SK-N-SH (cell line): ENCODE results near the gene PECR. TPM values are rescaled to one million over a fixed set of nuclear protein-coding genes. Genes with fewer than 3 reads are reported as not detected.

Experiments
- CTCF ChIA-PET: fragments of 300-600, 350-600 bp; formaldehyde crosslinking; extraction: SDS; loops from one replicate; lab custom pipeline; 2021; lab: Yijun Ruan, JAX
- POLR2A ChIA-PET: fragments of 350-600 bp; sonication (Branson Sonifier 250); formaldehyde crosslinking; extraction: SDS; loops from one replicate; lab custom pipeline; 2020; ENCODE audit warnings: antibody characterized with exemption, inconsistent platforms; lab: Yijun Ruan, JAX
- DNase-seq: peaks from one replicate; pipeline ENCODE4 v3.0.0; 2012
- H2AFZ ChIP-seq: fragments of 200-600 bp; sonication (generic); 2 replicates; pipeline ENCODE4 v1.8.1; 2016; ENCODE audit warnings: antibody characterized with exemption, mild to moderate bottlenecking, low read depth
- H3F3A ChIP-seq: fragments of 200-600 bp; sonication (generic); replicated peaks from 2 replicates; pipeline ENCODE3; 2016; ENCODE audit warnings: antibody characterized with exemption, mild to moderate bottlenecking; ENCODE audit not compliant: insufficient read depth
- H3K27ac ChIP-seq, 2 experiments: fragments of 200-500 bp in 1 of 2; fragments of 200-600 bp in 1 of 2; sonication (Bioruptor generic) in 1 of 2; sonication (generic), shearing (Covaris generic) in 1 of 2; 2 replicates each; pipeline versions ENCODE4 v1.5.1 to v1.6.1; 2014 to 2016; ENCODE audit warnings: low read depth in 2 of 2, inconsistent platforms in 1 of 2, low read length in 1 of 2, mild to moderate bottlenecking in 1 of 2, mixed read lengths in 1 of 2
- H3K27me3 ChIP-seq: fragments of 200-600 bp; sonication (generic), shearing (Covaris generic); 2 replicates; pipeline ENCODE4 v1.6.1; 2016; ENCODE audit warnings: mixed run types; ENCODE audit not compliant: insufficient read depth
- H3K36me3 ChIP-seq, 2 experiments: fragments of 200-500 bp in 1 of 2; fragments of 200-600 bp in 1 of 2; sonication (Bioruptor generic) in 1 of 2; sonication (generic) in 1 of 2; replicated peaks in 1 of 2; 2 replicates each; pipeline versions ENCODE3 to v1.5.1; 2014 to 2016; ENCODE audit warnings: low read length in 1 of 2, mild to moderate bottlenecking in 1 of 2; ENCODE audit not compliant: insufficient read depth in 2 of 2, control insufficient read depth in 1 of 2
- H3K4me1 ChIP-seq, 2 experiments: fragments of 200-500 bp in 1 of 2; fragments of 200-600 bp in 1 of 2; sonication (Bioruptor generic) in 1 of 2; sonication (generic), shearing (Covaris generic) in 1 of 2; 2 replicates each; pipeline versions ENCODE4 v1.5.1 to v1.6.1; 2014 to 2016; ENCODE audit warnings: low read depth in 1 of 2, low read length in 1 of 2, mixed run types in 1 of 2; ENCODE audit not compliant: insufficient read depth in 2 of 2, control insufficient read depth in 1 of 2
- H3K4me2 ChIP-seq: fragments of 200-600 bp; sonication (generic), shearing (Covaris generic); 2 replicates; pipeline ENCODE4 v1.6.1; 2017; ENCODE audit warnings: mixed run types
- H3K4me3 ChIP-seq, 2 experiments: fragments of 200-500 bp in 1 of 2; fragments of 200-600 bp in 1 of 2; sonication (Bioruptor generic) in 1 of 2; sonication (generic), shearing (Covaris generic) in 1 of 2; 2 replicates each; pipeline versions ENCODE4 v1.5.1 to v1.8.1; 2014 to 2016; ENCODE audit warnings: low read depth in 2 of 2, inconsistent platforms in 1 of 2, low read length in 1 of 2, mild to moderate bottlenecking in 1 of 2, mixed read lengths in 1 of 2, moderate library complexity in 1 of 2
- H3K79me2 ChIP-seq: fragments of 200-600 bp; sonication (generic); 2 replicates; pipeline ENCODE4 v1.8.1; 2017; ENCODE audit warnings: mild to moderate bottlenecking; ENCODE audit not compliant: insufficient read depth
- H3K9ac ChIP-seq: fragments of 200-600 bp; sonication (generic); 2 replicates; pipeline ENCODE4 v1.6.1; 2017; ENCODE audit warnings: mixed run types
- H3K9me2 ChIP-seq: fragments of 200-600 bp; sonication (generic); 2 replicates; pipeline ENCODE4 v1.6.1; 2017; ENCODE audit warnings: mixed run types
- H3K9me3 ChIP-seq: fragments of 200-600 bp; sonication (generic); 2 replicates; pipeline ENCODE4 v1.6.1; 2017; ENCODE audit warnings: mixed run types, mild to moderate bottlenecking, moderate library complexity
- H4K20me1 ChIP-seq: fragments of 200-600 bp; sonication (generic); 2 replicates; pipeline ENCODE4 v1.6.1; 2017; ENCODE audit warnings: mild to moderate bottlenecking, mixed run types; ENCODE audit not compliant: insufficient read depth
- ELF1 ChIP-seq: IDR thresholded peaks from 2 replicates; pipeline ENCODE4 v1.4.0; 2012
- EP300 ChIP-seq, 2 experiments: IDR thresholded peaks; 2 replicates each; pipeline versions ENCODE4 v1.4.0 to v1.6.1; 2012; ENCODE audit warnings: borderline replicate concordance in 1 of 2, low read depth in 1 of 2, low read length in 1 of 2
- EZH2phosphoT487 ChIP-seq: fragments of 200-600 bp; sonication (generic); IDR thresholded peaks from 2 replicates; pipeline ENCODE4 v1.6.1; 2017; ENCODE audit warnings: low read depth, mixed run types, mild to moderate bottlenecking, antibody characterized with exemption, moderate library complexity, borderline replicate concordance
- FOSL2 ChIP-seq: IDR thresholded peaks from 2 replicates; pipeline ENCODE4 v1.4.0; 2012; ENCODE audit warnings: low read depth, mild to moderate bottlenecking, moderate library complexity, borderline replicate concordance
- FOXJ3 ChIP-seq: sonication (generic); formaldehyde crosslinking; IDR thresholded peaks from 2 replicates; pipeline ENCODE4 v1.5.1; 2020; ENCODE audit warnings: mild to moderate bottlenecking, missing genetic modification reagents
- FOXM1 ChIP-seq: IDR thresholded peaks from 2 replicates; pipeline ENCODE4 v1.4.0; 2012; ENCODE audit warnings: low read depth, mild to moderate bottlenecking
- GATA2 ChIP-seq: sonication (generic); formaldehyde crosslinking; IDR thresholded peaks from 2 replicates; pipeline ENCODE4 v1.5.0; 2020; ENCODE audit warnings: mild to moderate bottlenecking, missing genetic modification reagents
- JUND ChIP-seq: IDR thresholded peaks from 2 replicates; pipeline ENCODE4 v1.4.0; 2012
- MXI1 ChIP-seq: IDR thresholded peaks from 2 replicates; pipeline ENCODE4 v1.6.1; 2012; ENCODE audit warnings: mild to moderate bottlenecking, low read depth, low read length, improper control_type of control experiment
- NRF1 ChIP-seq: IDR thresholded peaks from 2 replicates; pipeline ENCODE4 v1.6.1; 2012; ENCODE audit warnings: low read depth, mild to moderate bottlenecking, low read length
- RAD21 ChIP-seq: IDR thresholded peaks from 2 replicates; pipeline ENCODE4 v1.6.1; 2012; ENCODE audit warnings: mild to moderate bottlenecking, low read length
- REST ChIP-seq: IDR thresholded peaks from 2 replicates; pipeline ENCODE4 v1.6.1; 2012; ENCODE audit warnings: mild to moderate bottlenecking, low read depth, low read length, moderate library complexity
- RFX5 ChIP-seq: IDR thresholded peaks from 2 replicates; pipeline ENCODE4 v1.6.1; 2012; ENCODE audit warnings: mild to moderate bottlenecking, improper control_type of control experiment, low read length
- SIN3A ChIP-seq: IDR thresholded peaks from 2 replicates; pipeline ENCODE4 v1.6.1; 2012; ENCODE audit warnings: low read depth, mild to moderate bottlenecking, low read length, moderate library complexity, borderline replicate concordance
- SMC3 ChIP-seq: IDR thresholded peaks from 2 replicates; pipeline ENCODE4 v1.6.1; 2012; ENCODE audit warnings: low read depth, low read length, improper control_type of control experiment
- TCF12 ChIP-seq: IDR thresholded peaks from 2 replicates; pipeline ENCODE4 v1.4.0; 2012
- TEAD4 ChIP-seq: IDR thresholded peaks from 2 replicates; pipeline ENCODE4 v1.4.0; 2012; ENCODE audit warnings: mild to moderate bottlenecking, borderline replicate concordance; ENCODE audit not compliant: insufficient read depth
- USF1 ChIP-seq: IDR thresholded peaks from 2 replicates; pipeline ENCODE4 v1.4.0; 2012; ENCODE audit warnings: low read depth, borderline replicate concordance
- USF2 ChIP-seq: fragments of 150-350 bp; IDR thresholded peaks from 2 replicates; pipeline ENCODE4 v1.6.1; 2017; ENCODE audit warnings: antibody characterized with exemption, low read length, low read depth, borderline replicate concordance
- WGBS: methylation state at CpG from one replicate; pipeline ENCODE4 v1.1.6; 2017; ENCODE audit warnings: low lambda C conversion rate; 5-methylcytosine and 5-hydroxymethylcytosine counted together
- polyA plus RNA-seq, 3 experiments: library from polyadenylated mRNA; depleted of rRNA; stranded (reverse); fragments of >200 nt; gene quantifications; 2 replicates each; pipeline ENCODE4 v1.2.3, GENCODE V29; 2012
- TF ChIP-seq, protein P1 (sequence below): IDR thresholded peaks from 2 replicates; pipeline ENCODE4; 2012

Gene PECR
- polyA plus RNA-seq, 1 of the 3 experiments (the other 2 are of a cell fraction), result 18.6 TPM

- ChIA-PET CTCF (interaction anchor here (0.6 to 3.1 kb wide), 4 partner anchors 9 to 471 kb away, joined by 3 to 23 read pairs (median 3); no protein-coding TSS in a partner anchor), POLR2A (no interaction called here)
- WGBS, result 93% methylated on average over 5 of the region's 5 CpGs
- H3K4me3 ChIP-seq, result no peak overlapping the region
- H3K27me3 ChIP-seq, result no peaks in the 10 kb centered on the region
- no peaks in the 10 kb centered on the region for H3F3A ChIP-seq
- no peaks in the 10 kb centered on the region for H3K4me1 ChIP-seq
- TF ChIP-seq USF2 (no peak), SIN3A (no peak), USF1 (no peak), RAD21 (no peak), FOSL2 (no peak), EZH2phosphoT487 (no peak), FOXJ3 (CRISPR knock-in tag) (no peak), GATA2 (no peak), TEAD4 (no peak), REST (no peak)
- H4K20me1 ChIP-seq, result no peaks in the 10 kb centered on the region
- no peak overlapping the region for H3K27ac ChIP-seq
- no peaks in the 10 kb centered on the region for H3K79me2 ChIP-seq
- no peak overlapping the region for H3K4me2 ChIP-seq
- peaks cover 11 to 12% of the 10 kb centered on the region in 2 experiments for H3K36me3 ChIP-seq
- H3K9me2 ChIP-seq, result no peaks in the 10 kb centered on the region
- H3K9me3 ChIP-seq, result no peaks in the 10 kb centered on the region
- DNase-seq, result no peak
- H3K9ac ChIP-seq, result no peak overlapping the region
- no peak overlapping the region for H2AFZ ChIP-seq
These were observed 37.7 kb downstream of the PECR start for GRCh38 chr2:216043949-216044348.

GRCh38 chr2:216041438-216041837 is 40.2 kb downstream of the PECR start:
- H2AFZ ChIP-seq, result no peak overlapping the region
- WGBS, result 96% methylated on average over 2 of the region's 2 CpGs
- H3K9me2 ChIP-seq, result no peaks in the 10 kb centered on the region
- peaks cover 0 to 2% of the 10 kb centered on the region in 2 experiments; a peak in 1 of 4 replicates for H3K4me1 ChIP-seq
- no peak overlapping the region for H3K4me2 ChIP-seq
- no peaks in the 10 kb centered on the region for H3F3A ChIP-seq
- H3K4me3 ChIP-seq, result no peak overlapping the region
- no peaks in the 10 kb centered on the region for H3K79me2 ChIP-seq
- no peak overlapping the region for H3K9ac ChIP-seq
- no peaks in the 10 kb centered on the region for H4K20me1 ChIP-seq
- ChIA-PET POLR2A (no interaction called here), CTCF (interaction anchor here (1.2 to 2.7 kb wide), 5 partner anchors 8 to 69 kb away, joined by 3 to 8 read pairs (median 3); no protein-coding TSS in a partner anchor)
- H3K27me3 ChIP-seq, result no peaks in the 10 kb centered on the region
- no peak for DNase-seq
- no peak overlapping the region for H3K27ac ChIP-seq
- H3K9me3 ChIP-seq, result no peaks in the 10 kb centered on the region
- peaks cover 14 to 19% of the 10 kb centered on the region in 2 experiments for H3K36me3 ChIP-seq
- TF ChIP-seq TCF12, result no peak
- TF ChIP-seq, protein P1, sequence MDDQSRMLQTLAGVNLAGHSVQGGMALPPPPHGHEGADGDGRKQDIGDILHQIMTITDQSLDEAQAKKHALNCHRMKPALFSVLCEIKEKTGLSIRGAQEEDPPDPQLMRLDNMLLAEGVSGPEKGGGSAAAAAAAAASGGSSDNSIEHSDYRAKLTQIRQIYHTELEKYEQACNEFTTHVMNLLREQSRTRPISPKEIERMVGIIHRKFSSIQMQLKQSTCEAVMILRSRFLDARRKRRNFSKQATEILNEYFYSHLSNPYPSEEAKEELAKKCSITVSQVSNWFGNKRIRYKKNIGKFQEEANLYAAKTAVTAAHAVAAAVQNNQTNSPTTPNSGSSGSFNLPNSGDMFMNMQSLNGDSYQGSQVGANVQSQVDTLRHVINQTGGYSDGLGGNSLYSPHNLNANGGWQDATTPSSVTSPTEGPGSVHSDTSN, result no peak
- TF ChIP-seq SIN3A, result no peak
- TF ChIP-seq FOXJ3 (CRISPR knock-in tag), result no peak
- TF ChIP-seq MXI1, result no peak
- TF ChIP-seq NRF1, result no peak
- TF ChIP-seq RFX5, result no peak
- no peak for TF ChIP-seq JUND
- TF ChIP-seq EP300 (IDR thresholded peaks at IDR 0.05; ENCODE audit: borderline replicate concordance in 1 of 2, low read depth in 1 of 2, low read length in 1 of 2), result no peak
- TF ChIP-seq ELF1, result no peak
- TF ChIP-seq FOXM1, result no peak
- TF ChIP-seq SMC3, result no peak
- TF ChIP-seq USF1, result no peak
